ENCODE results near the gene GRM1.

- TF ChIP-seq CTCF (IDR thresholded peaks at IDR 0.05; ENCODE audit: extremely low read depth in 1 of 2, insufficient read depth in 1 of 2, low read depth in 1 of 2, low read length in 2 of 2) (no peak), EZH2 (IDR thresholded peaks at IDR 0.05; ENCODE audit: borderline replicate concordance, low read depth, low read length, severe bottlenecking) (no peak), POLR2A (IDR thresholded peaks at IDR 0.05; ENCODE audit: low read depth, low read length) (no peak), POLR2AphosphoS5 (IDR thresholded peaks at IDR 0.05; ENCODE audit: insufficient read depth, low read depth, low read length) (no peak), MYC (IDR thresholded peaks at IDR 0.05; ENCODE audit: low read depth, low read length) (no peak), MAX (IDR thresholded peaks at IDR 0.05; ENCODE audit: insufficient read depth, insufficient read length) (no peak), FOS (IDR thresholded peaks at IDR 0.05; ENCODE audit: borderline replicate concordance, insufficient read depth, low read length) (no peak)
Observed at GRCh38 chr6:146110990-146111389, 82.1 kb downstream of the GRM1 start.

All from endothelial cell of umbilical vein (primary cell).